NCI-H187 treated with DMSO at 0.1 percent for 48 hours (cell line): ENCODE data around the gene SLC15A5.

Experiments used
- DNase-seq: peaks from one replicate; lab custom pipeline; 2025; lab: John Stamatoyannopoulos, UW

SLC15A5 gene

DNA sequence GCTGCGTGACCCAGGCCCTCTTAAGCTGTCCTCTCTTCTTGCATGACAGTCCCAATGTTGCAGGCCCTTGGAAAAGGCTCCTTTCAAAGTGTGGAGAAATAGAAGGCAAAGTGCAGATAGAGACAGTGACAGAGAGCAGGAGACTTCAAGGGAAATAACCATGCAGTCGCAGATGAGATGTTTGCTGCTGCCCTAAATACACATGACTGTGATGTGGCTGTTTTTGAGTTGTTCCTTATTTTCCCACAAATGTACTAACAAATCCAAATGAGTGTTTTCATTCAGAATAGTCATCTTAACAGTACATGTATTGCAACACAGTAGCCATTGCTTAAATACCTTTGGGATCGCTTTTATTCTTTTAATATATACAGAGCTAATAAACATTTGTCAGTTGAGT, 101.6 kb downstream of the SLC15A5 start:
- no peak for DNase-seq

DNA sequence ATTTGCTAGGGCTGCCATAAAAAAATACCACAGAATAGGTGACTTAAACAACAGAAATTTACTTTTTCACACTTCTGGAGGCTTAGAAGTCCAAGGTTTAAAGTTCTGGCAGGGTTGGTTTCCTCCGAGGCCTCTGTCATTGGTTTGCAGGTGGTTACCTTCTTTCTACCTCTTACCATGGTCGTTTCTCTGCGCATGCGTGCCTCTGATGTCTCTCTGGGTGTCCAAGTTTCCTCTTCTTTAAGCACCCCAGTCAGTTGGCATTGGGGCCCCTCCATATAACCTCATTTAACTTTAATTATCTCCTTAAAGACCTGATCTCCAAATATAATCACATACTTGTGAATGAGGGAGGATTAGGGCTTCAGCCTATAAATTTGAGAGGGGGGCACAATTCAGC, 103.2 kb downstream of the SLC15A5 start:
- DNase-seq = no peak

DNA sequence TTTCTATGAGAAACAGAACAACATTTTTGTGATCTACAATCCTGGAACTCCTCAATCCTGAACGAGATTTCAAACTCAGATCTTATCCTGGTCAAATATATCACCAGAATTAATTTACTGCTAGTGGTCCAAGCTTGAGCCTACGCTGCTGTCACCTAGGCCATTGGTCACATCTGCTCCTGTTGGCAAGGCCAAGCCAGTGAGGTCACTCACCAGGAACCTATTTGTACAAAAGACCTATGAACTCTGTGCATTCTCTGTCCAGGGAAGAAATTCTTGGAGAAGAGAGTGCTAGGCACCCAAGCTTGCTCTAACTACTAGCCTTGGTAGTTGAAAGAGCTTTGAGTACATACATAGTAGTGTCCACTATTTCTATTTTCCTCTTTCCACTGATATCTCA, 106.1 kb downstream of the SLC15A5 start:
- DNase-seq = no peak

DNA sequence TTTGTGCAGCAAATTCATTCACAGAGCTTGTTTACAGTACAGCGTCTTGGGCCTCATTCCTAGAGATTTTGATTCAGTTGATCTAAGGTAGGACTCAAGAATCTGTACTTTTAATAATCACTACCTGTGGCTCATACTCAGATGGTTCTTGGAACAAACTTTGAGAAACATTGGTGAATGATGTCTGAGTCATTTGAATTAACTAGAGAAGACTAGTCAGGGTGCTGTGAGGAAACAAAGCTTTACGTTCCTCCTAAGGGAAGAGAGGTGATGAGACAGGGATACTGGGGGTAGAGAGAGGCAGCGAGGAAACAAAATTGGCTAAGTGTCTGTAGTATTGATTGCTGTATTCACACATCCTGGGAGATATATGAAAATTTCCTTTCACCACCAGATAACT, 109.4 kb downstream of the SLC15A5 start:
- DNase-seq = no peak

DNA sequence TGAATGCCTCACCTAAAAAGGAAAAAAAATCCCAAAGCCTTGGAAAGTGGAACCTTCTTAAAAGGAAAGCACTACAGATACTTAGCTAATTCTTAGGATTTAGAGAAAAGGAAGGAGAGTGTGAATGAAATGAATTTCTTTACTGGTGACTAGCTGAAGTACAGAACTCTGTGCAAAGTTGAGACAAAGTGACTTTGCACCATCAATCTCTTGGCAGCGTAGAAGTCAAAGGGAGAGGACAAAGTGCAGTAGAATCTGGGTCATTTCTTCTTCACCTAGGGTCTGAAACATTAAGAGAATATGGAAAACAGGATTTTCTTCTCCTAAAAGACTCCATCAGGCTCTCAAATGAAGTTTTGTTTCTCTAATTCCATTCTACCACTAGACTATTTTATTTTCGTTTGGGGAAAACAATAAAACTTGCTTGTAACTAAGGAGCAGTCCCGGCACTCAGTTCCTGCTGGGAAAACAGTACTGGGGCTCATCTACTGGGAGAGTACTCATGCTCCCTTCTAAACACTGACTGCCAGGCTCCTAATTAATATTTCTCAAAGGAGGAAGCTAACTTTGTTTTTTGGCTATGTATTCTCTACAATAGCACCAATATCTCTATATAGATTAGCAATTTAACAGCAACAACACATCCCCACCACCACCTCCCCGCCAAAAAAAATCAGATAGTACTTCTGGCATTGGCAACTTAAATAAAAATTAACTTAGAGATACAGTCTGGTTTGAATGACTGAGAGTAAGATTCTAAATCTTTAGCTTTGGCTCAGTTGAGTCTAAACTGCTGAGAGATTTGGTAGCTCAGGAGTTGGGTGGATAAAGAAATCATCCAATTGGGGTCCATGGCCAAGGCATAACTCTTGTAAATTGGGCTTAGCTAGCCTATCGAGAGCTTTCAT, 110.7 kb downstream of the SLC15A5 start:
- no peak for DNase-seq

DNA sequence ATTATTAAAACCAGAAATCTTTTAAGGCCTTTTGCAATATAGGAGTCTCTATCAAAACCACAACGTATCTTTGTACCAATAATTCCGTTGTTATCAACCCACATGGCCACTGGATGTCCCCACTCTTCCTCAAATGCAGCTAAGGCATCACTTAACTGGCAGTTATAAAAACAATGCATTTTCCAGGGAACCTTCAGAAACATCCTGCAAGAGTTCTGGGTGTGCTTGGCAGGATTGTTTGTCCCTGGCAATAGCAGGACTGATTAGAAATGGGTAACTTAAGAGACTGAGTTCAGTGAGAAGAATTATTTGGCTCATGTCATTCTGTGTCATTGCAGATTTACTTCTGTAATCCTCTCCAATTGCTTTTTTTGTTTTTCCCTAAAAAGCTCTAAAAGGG, 112.0 kb downstream of the SLC15A5 start:
- DNase-seq = no peak

DNA sequence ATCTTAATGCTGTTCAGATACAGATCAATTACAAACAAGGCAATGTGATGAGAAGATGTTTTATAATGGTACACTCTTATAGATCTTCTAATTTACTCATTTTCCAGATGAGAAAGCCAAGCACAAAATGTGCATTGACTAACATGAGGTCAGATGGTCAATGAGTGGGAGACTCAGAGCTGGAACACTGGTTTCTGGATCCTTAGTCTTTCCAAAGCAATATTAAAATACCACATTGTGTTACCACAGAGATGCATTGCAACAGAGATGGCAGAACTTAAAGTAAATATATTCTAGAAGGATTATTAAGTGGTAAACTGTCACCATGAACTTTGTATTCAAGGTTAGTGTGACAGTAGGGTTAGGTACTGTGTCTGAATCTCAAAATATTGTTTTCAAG, 113.6 kb downstream of the SLC15A5 start:
- no peak for DNase-seq

DNA sequence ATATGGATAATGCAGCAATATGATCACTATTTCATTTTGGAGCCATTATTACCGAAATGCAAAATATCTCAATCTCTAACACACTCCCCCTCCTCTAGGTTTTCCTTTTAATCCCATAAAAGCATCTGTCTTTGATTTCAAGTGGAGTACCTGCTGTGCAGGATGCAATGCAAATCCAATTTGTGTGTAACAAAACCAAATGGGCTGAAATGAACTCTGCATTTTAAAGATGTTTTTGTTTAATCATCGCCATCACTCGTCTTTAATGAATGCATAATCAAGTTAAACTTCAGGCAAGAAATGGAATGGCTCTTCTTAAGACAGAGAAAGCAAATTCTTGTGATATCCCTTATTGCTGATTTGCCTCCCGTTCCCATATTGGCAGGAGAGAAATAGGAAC, 114.3 kb downstream of the SLC15A5 start:
- no peak for DNase-seq

DNA sequence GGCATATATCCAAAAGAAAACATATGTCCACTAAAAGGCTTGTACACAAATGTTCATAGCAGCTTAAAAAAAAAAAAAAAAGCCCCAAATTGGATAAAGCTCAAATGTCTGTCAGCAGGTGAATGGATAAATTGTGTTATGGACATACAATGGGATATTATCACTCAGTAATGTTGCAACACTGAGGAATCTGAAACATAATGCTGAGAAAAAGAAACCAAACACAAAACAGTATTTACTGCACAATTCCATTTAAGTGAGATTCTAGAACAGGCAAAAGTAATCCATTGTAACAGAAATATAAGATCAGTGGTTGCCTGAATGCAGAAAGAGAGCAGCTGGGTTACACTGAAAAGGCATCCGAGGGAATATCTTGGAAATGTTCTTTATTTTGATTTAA, 117.9 kb downstream of the SLC15A5 start:
- DNase-seq = no peak

DNA sequence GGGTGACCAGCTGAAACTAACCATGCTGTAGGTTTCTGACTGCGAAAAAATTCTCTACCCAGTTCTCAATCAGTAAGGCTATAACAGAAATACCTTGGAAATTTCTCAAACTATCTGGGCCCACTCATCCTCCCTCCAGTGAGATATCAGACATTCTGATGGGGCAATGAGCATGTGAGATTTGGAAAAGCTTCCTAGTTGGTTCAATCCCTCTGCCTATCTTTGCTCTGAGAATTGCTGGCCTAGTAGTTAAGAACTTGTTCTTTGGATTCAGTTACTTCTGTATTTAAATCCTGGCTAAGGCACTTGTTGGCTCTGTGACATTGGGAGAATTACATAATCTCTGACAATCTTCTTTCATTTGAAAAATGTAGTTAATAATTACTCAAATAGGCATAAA, 119.4 kb downstream of the SLC15A5 start:
- no peak for DNase-seq

DNA sequence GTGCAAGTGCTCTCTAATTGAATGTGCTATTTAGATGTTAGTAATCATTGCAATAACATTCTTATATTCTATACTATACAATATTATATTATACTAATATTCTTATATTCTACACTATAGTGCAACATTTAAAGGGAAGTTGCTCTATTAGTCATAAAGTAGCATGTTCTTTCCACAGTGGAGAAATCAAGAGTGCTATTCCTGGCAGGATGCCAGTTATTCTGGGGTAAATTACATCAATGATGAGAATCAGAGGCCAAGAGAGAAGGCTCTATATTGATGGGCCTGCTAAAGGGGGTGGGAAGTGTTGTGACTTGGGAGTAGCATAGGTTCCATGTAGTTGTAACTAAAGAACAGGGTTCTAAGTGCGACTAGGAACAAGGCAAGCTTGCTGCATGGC, 121.5 kb downstream of the SLC15A5 start:
- DNase-seq = no peak

DNA sequence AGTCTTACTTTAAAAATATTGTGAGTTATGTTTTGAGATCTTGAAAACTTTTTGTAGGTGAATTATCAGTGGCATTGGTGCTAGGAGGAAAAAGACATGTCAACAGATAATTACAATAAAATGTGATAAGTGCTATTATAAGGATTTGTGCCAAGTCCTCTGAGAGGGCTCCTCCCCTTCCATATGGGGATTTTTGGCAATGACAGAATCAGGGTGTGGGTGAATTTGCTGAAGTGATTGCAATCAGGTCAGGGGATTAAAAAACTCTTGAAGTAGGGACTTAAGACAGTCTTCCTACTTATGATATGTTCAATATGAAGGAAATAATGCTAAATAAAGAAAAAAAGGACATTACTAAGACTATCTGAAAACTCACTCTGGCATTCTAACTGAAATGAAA, 122.5 kb downstream of the SLC15A5 start:
- no peak for DNase-seq

DNA sequence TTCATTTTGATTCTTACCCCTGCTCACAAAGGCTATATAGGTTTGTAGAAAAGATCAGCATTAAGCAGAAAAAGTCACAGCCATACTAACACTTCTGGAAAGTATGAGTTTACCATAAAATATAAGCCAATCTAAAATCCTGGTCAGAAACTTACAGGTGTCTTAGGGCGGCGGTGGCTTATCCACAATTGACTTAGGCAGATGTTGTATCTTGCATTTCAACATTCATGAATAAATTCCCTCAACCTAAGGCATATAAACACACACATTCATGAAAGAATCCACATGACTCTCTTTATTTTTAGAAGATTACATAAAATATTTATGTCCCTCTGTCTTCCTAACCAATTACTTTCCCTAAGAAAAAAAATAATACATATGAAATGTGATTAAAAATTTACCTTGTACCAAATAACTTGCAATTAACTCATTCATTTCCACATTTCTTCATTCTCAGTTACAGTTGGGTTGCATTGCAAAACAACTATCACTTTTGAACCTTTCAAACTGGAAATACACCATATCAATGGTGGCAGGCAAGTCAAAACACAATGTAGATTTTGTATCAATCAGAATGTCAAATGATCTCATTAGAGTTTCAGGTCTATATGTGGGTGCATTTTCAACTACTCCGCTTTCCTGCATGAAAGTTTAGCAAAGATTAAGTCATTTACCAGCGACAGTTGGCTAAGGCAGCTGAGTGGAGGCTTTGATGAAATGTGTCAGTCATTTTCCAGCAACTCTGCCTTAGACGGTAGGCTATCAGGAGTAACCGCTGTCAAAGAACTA, 124.4 kb downstream of the SLC15A5 start:
- DNase-seq = no peak

DNA sequence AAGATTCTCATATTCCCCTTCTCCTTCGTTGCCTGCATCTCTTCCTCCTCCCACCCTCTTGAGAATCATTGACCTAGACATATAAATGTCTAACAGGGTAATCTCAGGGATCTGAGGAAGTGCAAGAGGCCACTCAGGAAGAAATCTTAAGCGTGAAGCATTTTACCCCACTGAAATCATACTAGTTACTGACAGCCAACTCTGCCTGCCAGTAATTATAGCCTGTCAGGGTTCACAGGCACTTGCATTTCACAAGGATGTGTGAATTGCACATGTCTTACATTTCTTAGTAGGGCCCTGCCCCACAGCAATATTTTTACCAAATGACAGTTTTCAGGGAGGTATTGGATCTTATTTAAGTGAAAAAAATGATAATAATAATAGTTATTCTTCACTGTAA, 127.2 kb downstream of the SLC15A5 start:
- no peak for DNase-seq

DNA sequence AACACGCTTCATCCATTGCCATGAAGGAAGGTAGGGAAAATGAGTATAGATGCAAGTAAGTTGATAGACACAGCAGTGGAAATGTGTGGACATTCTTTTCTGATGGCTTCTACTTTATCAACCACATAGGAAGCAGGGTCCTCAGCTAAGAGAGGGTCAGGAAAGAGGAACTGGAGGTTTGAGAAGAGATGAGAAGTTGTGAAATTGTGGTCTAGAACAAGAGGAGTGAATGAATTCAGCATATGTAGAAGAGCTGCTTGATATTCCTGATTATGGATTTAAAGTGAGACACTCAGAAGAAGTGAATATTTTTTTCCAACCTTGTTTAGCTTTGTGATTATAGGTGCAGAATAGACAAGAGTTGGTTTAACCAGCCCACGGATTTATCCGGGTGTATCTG, 128.5 kb downstream of the SLC15A5 start:
- no peak for DNase-seq
